H9 (cell line): Measurements from ENCODE around the gene SCN2B. TPM values are rescaled to one million over a fixed set of nuclear protein-coding genes. Genes with fewer than 3 reads are reported as not detected.

Experiments used
- DNase-seq: peaks from one replicate; pipeline ENCODE4 v3.0.0-alpha.2; 2017
- H2AFZ ChIP-seq: one replicate; pipeline ENCODE4 v1.6.1; 2013; ENCODE audit warnings: mild to moderate bottlenecking, low read length, control low read depth, moderate library complexity
- H2AK5ac ChIP-seq: 2 replicates; pipeline ENCODE4 v1.6.1; 2013; ENCODE audit warnings: low read length, control low read depth, mixed read lengths; ENCODE audit not compliant: insufficient read length
- H2BK120ac ChIP-seq: one replicate; pipeline ENCODE4 v1.6.1; 2013; ENCODE audit warnings: low read depth, mild to moderate bottlenecking, low read length, control low read depth, inconsistent platforms; ENCODE audit not compliant: poor library complexity, severe bottlenecking
- H2BK12ac ChIP-seq: 2 replicates; pipeline ENCODE4 v1.6.1; 2013; ENCODE audit warnings: low read length, control low read depth, mixed read lengths, low read depth; ENCODE audit not compliant: insufficient read length
- H2BK15ac ChIP-seq: 2 replicates; pipeline ENCODE4 v1.6.1; 2013; ENCODE audit warnings: low read depth, low read length, control low read depth
- H2BK20ac ChIP-seq: one replicate; pipeline ENCODE4 v1.6.1; 2013; ENCODE audit warnings: low read depth, mild to moderate bottlenecking, low read length, control low read depth, inconsistent platforms; ENCODE audit not compliant: poor library complexity, severe bottlenecking
- H2BK5ac ChIP-seq: 2 replicates; pipeline ENCODE4 v1.6.1; 2013; ENCODE audit warnings: low read length, control low read depth, mixed read lengths; ENCODE audit not compliant: insufficient read length
- H3K14ac ChIP-seq: 2 replicates; pipeline ENCODE4 v1.6.1; 2013; ENCODE audit warnings: low read length, control low read depth; ENCODE audit not compliant: insufficient read depth
- H3K18ac ChIP-seq: 2 replicates; pipeline ENCODE4 v1.6.1; 2013; ENCODE audit warnings: low read depth, mild to moderate bottlenecking, mixed read lengths, low read length, control low read depth; ENCODE audit not compliant: insufficient read length
- H3K23ac ChIP-seq: 2 replicates; pipeline ENCODE4 v1.6.1; 2013; ENCODE audit warnings: low read length, control low read depth, mixed read lengths, low read depth; ENCODE audit not compliant: insufficient read length
- H3K23me2 ChIP-seq: 2 replicates; pipeline ENCODE4 v1.6.1; 2013; ENCODE audit warnings: low read depth, mild to moderate bottlenecking, mixed read lengths, low read length, control low read depth; ENCODE audit not compliant: insufficient read length, poor library complexity, severe bottlenecking
- H3K27ac ChIP-seq: 2 replicates; pipeline ENCODE4 v1.5.1; 2013; ENCODE audit warnings: low read length, control low read depth, mixed read lengths, low read depth; ENCODE audit not compliant: insufficient read length
- H3K27me3 ChIP-seq: 2 replicates; pipeline ENCODE4 v1.6.1; 2013; ENCODE audit warnings: low read length, control low read depth, inconsistent platforms; ENCODE audit not compliant: insufficient read depth
- H3K4ac ChIP-seq: 2 replicates; pipeline ENCODE4 v1.6.1; 2013; ENCODE audit warnings: low read depth, mild to moderate bottlenecking, control low read depth, inconsistent platforms, low read length, moderate library complexity
- H3K4me1 ChIP-seq: 2 replicates; pipeline ENCODE4 v1.6.1; 2013; ENCODE audit warnings: low read length, control low read depth, inconsistent platforms; ENCODE audit not compliant: insufficient read depth
- H3K4me2 ChIP-seq: 2 replicates; pipeline ENCODE4 v1.6.1; 2013; ENCODE audit warnings: low read length, control low read depth, mixed read lengths; ENCODE audit not compliant: insufficient read length, insufficient read depth
- H3K56ac ChIP-seq: 2 replicates; pipeline ENCODE4 v1.6.1; 2013; ENCODE audit warnings: low read depth, mild to moderate bottlenecking, mixed read lengths, low read length, control low read depth; ENCODE audit not compliant: insufficient read length
- H3K79me1 ChIP-seq: 2 replicates; pipeline ENCODE4 v1.6.1; 2013; ENCODE audit warnings: low read depth, mild to moderate bottlenecking, moderate library complexity, low read length, control low read depth, inconsistent platforms; ENCODE audit not compliant: insufficient read depth, poor library complexity, severe bottlenecking
- H3K79me2 ChIP-seq: 2 replicates; pipeline ENCODE4 v1.6.1; 2013; ENCODE audit warnings: low read length, control low read depth, inconsistent platforms; ENCODE audit not compliant: insufficient read depth
- H3K9ac ChIP-seq: 2 replicates; pipeline ENCODE4 v1.6.1; 2013; ENCODE audit warnings: low read length, control low read depth, mixed read lengths; ENCODE audit not compliant: insufficient read length; ENCODE audit errors: extremely low read depth
- H3K9me3 ChIP-seq: one replicate; pipeline ENCODE4 v1.6.1; 2013; ENCODE audit warnings: low read depth, low read length, inconsistent platforms; ENCODE audit not compliant: control insufficient read depth
- H3T11ph ChIP-seq: one replicate; pipeline ENCODE4 v1.6.1; 2013; ENCODE audit warnings: mild to moderate bottlenecking, low read length, control low read depth, inconsistent platforms
- H4K20me1 ChIP-seq: one replicate; pipeline ENCODE4 v1.6.1; 2013; ENCODE audit not compliant: control insufficient read depth, insufficient read length, insufficient read depth
- H4K5ac ChIP-seq: 2 replicates; pipeline ENCODE4 v1.6.1; 2013; ENCODE audit warnings: low read depth, mild to moderate bottlenecking, mixed read lengths, low read length, control low read depth; ENCODE audit not compliant: insufficient read length
- H4K8ac ChIP-seq: replicated peaks from 2 replicates; pipeline ENCODE4 v1.6.1; 2013; ENCODE audit warnings: low read length, control low read depth, mixed read lengths, low read depth; ENCODE audit not compliant: insufficient read length
- H4K91ac ChIP-seq: 2 replicates; pipeline ENCODE4 v1.6.1; 2013; ENCODE audit warnings: low read depth, mild to moderate bottlenecking, moderate library complexity, mixed read lengths, low read length, control low read depth; ENCODE audit not compliant: insufficient read length
- H3K27ac Mint-ChIP-seq, 3 experiments: 2 replicates in 2 of 3; 3 replicates in 1 of 3; pipeline ENCODE4 v1.8.0; 2020 to 2021; ENCODE audit warnings: mixed read lengths in 3 of 3, mild to moderate bottlenecking in 1 of 3, moderate library complexity in 1 of 3
- H3K27me3 Mint-ChIP-seq: 2 replicates; pipeline ENCODE4 v1.8.0; 2021; ENCODE audit warnings: low read depth, mild to moderate bottlenecking, moderate library complexity, mixed read lengths
- H3K36me3 Mint-ChIP-seq, 3 experiments: 2 replicates in 2 of 3; 3 replicates in 1 of 3; pipeline ENCODE4 v1.8.0; 2020 to 2021; ENCODE audit warnings: low read depth in 3 of 3, mixed read lengths in 3 of 3; ENCODE audit not compliant: insufficient read depth in 1 of 3
- H3K4me1 Mint-ChIP-seq, 2 experiments: 2 replicates each; pipeline ENCODE4 v1.8.0; 2020; ENCODE audit warnings: mixed read lengths in 2 of 2
- H3K4me3 Mint-ChIP-seq, 2 experiments: 2 replicates in 1 of 2; 3 replicates in 1 of 2; pipeline ENCODE4 v1.8.0; 2020 to 2021; ENCODE audit warnings: mild to moderate bottlenecking in 2 of 2, mixed read lengths in 2 of 2, moderate library complexity in 1 of 2
- H3K9me3 Mint-ChIP-seq, 2 experiments: 2 replicates in 1 of 2; 3 replicates in 1 of 2; pipeline ENCODE4 v1.8.0; 2020; ENCODE audit warnings: mild to moderate bottlenecking in 2 of 2, mixed read lengths in 2 of 2, moderate library complexity in 1 of 2
- CTCF ChIP-seq: fragments of 200-600 bp; sonication (generic); conservative IDR thresholded peaks from 3 replicates; pipeline ENCODE4 v1.8.0; 2021; ENCODE audit warnings: antibody characterized with exemption, mild to moderate bottlenecking
- WGBS: extraction: QIAGEN DNeasy Blood & Tissue Kit; methylation state at CpG from one replicate; pipeline ENCODE4 v1.1.7; 2013; ENCODE audit warnings: missing lambda C conversion rate, low lambda C conversion rate, mixed read lengths; ENCODE audit not compliant: insufficient read length; ENCODE audit errors: extremely low coverage; 5-methylcytosine and 5-hydroxymethylcytosine counted together
- total RNA-seq: library from RNA; stranded (reverse); gene quantifications from 2 replicates; pipeline ENCODE4 v1.2.1, GENCODE V29; 2021

SCN2B gene
- total RNA-seq, 1 experiment from 2014 or later = not detected

GRCh38 chr11:118126082-118126838 lies 50.2 kb downstream of the SCN2B start:
- Histone ChIP-seq H3K9ac (no peak overlapping the region), H3K56ac (no peak overlapping the region), H4K20me1 (no peaks in the 10 kb centered on the region), H4K91ac (no peak overlapping the region), H3K9me3 (no peaks in the 10 kb centered on the region), H2BK15ac (no peak overlapping the region), H3K27me3 (no peaks in the 10 kb centered on the region), H3K79me2 (no peaks in the 10 kb centered on the region), H3K18ac (no peak overlapping the region), H2AK5ac (no peak overlapping the region), H3K4ac (no peak overlapping the region), H3K4me2 (no peak overlapping the region), H2AFZ (no peak overlapping the region), H4K8ac (no peak overlapping the region), H3K27ac (no peak overlapping the region), H3K23me2 (no peaks in the 10 kb centered on the region), H2BK5ac (no peak overlapping the region), H3K23ac (no peak overlapping the region), H2BK120ac (no peak overlapping the region), H3K4me1 (no peaks in the 10 kb centered on the region), H3T11ph (no peak overlapping the region), H2BK20ac (no peak overlapping the region), H3K14ac (no peak overlapping the region), H4K5ac (no peak overlapping the region), H2BK12ac (no peak overlapping the region), H3K79me1 (no peaks in the 10 kb centered on the region)
- Mint-ChIP-seq H3K4me1 (peaks cover 6 to 12% of the 10 kb centered on the region in 2 experiments), H3K27ac (peak overlapping the region in 1 of 3 experiments; percentile 83; a peak in 1 of 7 replicates), H3K9me3 (no peaks in the 10 kb centered on the region), H3K36me3 (no peaks in the 10 kb centered on the region), H3K27me3 (peaks cover 14% of the 10 kb centered on the region), H3K4me3 (no peak overlapping the region)
- no peak for TF ChIP-seq CTCF
- no CpG with 5 or more reads among the region's 7 CpGs for WGBS
- DNase-seq = no peak
